ENCODE data around the gene KCNK3.
"Not testable (repeated sequence)": the region's sequence is repeated elsewhere in the genome, so short reads cannot be mapped to it uniquely, and the experiment has no call there.

Gene KCNK3

DNA sequence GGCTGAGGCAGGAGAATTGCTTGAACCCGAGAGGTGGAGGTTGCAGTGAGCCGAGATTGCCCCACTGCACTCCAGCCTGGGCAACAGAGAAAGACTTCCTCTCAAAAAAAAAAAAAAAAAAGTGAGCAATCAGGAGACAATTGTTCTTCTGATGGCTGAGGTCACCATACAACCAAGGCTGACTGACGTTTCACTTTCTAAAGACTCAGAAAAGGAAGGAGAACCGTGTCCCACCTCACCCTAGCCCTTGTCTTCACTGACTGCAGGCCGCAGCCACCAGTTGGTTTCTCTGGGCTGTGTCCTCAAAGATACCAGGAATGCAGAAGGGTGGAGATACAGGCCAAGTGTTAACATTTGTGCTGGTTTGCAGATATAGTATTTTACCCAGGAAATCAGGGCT, 63.8 kb downstream of the KCNK3 start:
- no peak for DNase-seq (ENCODE audit: low read depth)

DNA sequence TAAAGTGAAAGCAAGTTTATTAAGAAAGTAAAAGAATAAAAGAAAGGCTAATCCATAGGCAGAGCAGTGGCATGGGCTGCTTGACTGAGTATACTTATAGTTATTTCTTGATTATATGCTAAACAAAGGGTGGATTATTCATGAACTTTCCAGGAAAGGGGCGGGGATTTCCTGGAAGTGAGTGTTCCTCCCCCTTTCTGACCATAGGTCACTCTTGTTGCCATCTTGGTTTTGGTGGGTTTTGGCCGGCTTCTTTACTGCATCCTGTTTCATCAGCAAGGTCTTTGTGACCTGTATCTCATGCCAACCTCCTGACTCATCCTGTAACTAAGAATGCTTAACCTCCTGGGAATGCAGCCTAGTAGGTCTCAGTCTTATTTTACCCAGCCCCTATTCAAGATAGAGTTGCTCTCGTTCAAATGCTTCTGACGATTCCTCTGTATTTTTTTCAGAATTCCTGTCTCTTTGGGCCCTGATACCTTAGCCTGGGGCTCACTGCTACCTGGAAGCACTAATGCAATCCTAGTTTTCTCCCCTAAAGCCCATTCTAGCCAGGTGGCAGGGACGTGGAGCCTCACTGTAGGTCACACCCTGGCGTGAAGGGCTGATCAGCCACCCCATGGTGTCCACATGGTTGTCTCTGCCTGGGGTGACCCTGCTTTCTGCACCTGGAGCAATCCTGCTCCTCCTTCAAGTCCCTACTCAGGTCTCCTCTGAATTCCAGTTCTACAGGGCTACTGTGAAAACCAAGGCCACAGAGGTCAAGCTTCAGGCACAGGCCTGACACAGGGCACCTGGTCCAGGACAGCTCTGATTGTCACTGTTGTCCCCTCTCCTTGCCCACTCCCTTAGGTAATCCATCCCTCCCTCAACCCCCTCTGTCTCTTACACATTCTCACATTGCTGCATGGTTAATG, 65.6 kb downstream of the KCNK3 start:
- DNase-seq (ENCODE audit: low read depth), result no peak

DNA sequence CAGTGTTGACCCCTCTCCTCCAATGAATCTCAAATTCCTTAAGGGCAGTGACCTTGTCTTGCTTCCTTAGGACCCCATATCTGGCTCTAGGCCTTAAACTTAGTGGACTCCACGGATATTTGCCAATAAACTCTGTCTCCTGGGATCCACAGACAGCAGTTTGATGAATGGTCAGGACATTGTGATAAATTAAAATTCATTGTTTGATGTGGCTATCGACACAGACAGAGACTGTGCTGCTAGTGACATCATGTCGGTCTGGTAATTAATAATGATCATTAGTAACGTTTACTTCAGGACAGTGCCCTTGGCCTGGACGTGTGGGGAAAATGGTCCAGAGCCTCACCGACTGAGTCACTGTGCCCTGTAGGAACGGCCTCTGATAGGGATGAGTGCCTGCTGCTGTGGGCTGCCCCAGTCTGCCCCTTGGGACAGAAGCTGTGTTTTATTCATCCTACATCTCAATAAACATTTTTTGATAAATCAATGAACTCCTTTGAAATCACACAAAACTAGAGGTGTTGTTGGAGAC, 66.3 kb downstream of the KCNK3 start:
- DNase-seq (ENCODE audit: low read depth), result no peak

DNA sequence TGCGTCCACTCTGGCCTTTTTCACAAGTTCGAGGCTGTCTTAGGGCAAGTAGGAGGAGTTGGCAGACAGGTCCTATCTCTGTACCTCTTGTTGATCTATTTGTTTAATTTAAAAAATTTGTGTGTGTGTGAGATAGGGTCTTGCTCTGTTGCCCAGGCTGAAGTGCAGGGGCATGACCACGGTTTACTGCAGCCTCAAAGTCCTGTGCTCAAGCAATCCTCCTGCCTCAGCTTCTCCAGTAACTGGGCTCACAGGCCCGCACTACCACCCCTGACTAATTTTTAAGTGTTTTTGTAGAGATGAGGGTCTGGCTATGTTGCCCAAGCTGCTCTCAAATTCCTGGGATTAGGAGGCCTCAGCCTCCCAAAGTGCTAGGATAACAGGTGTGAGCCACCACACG, 67.3 kb downstream of the KCNK3 start:
- DNase-seq (ENCODE audit: low read depth), result no peak

DNA sequence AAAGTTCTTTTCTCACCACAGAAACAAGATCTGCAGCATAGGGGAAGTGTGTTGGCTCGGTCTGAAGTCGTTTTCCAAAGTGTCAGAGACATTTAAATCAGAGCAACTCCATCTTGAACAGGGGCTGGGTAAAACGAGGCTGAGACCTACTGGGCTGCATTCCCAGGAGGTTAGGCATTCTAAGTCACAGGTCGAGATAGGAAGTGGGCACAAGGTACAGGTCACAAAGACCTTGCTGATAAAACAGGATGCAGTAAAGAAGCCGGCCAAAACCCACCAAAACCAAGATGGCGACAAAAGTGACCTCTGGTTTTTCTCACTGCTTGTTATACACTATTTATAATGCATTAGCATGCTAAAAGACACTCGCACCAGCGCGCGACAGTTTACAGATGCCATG, 68.5 kb downstream of the KCNK3 start:
- DNase-seq (ENCODE audit: low read depth), result not testable (repeated sequence)

DNA sequence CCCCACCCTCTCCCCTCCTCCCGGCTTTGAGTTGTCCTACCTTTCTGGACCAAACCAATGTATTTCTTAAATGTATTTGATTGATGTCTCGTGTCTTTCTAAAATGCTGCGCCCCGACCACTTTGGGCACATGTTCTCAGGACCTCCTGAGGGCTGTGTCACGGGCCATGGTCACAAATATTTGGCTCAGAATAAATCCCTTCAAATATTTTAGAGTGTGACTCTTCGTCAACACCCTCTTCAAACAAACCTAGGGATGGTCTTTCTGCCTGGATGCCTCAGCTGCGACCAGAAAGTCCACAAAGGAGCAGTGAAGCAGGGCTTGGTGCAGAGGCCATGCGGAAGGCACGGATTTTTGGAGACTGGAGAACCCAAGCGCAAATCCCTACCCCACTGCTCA, 70.5 kb downstream of the KCNK3 start:
- DNase-seq (ENCODE audit: low read depth), result no peak

DNA sequence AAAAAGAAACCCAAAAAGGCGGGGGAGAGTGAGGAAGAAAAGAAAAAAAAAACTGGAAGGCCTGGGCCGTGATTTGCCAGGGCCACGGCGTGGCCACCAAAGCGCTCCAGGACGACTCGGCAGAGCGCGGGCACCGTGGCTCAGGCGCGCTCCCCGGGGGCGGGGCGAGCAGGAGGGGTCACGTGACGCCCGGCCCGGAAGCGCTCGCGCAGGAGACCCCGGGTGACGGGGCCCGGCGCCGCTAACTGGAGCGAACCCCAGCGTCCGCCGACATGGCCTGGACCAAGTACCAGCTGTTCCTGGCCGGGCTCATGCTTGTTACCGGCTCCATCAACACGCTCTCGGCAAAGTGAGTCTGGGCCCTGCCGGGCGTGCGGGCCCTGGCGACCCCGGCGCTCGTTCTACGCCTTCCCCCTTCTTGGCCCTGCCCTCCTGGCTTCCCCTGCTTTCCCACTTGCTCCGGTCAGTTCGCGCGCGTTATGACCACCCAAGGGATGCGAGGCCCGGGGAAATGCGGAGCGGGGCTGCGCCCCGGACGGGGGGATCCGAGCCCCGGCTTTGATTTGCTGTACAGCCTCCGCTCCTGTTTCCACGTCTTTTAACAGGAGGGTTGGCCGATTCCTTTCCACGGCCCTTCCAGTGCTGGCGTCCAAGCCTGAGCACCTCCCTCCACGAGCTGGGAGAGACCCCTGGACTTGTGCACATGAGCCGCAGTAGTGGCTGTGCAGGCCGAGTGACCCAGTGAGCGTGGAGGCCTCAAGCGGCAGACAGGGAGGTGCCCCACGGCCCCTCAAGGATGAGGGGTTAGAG, 71.8 kb downstream of the KCNK3 start, which contains the start of gene SLC35F6:
SLC35F6 (plus strand) TSS at position 207 of the 810 bp plus-strand sequence; CDS start at position 273, 66 bp downstream.
- peak; percentile 76 for DNase-seq (ENCODE audit: low read depth)

DNA sequence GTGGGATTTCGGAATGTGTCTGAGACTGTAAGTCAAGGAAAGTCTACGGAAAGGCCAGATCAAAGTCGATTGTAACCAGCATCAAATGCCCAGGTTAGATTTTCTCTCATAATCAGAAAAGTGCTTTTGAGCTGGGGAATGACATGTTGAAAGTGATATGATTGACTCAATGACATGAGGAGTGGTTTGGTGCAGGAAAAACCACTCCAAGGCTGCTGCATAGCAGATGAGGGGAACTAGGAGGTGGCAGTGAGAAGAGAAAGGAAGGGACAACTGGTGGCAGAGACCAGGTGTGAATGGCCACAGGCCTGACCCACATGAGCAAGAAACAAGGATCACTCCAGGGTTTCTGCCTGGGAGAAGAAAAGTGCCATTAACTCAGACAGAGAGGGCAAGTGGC, 72.4 kb downstream of the KCNK3 start:
- no peak for DNase-seq (ENCODE audit: low read depth)

DNA sequence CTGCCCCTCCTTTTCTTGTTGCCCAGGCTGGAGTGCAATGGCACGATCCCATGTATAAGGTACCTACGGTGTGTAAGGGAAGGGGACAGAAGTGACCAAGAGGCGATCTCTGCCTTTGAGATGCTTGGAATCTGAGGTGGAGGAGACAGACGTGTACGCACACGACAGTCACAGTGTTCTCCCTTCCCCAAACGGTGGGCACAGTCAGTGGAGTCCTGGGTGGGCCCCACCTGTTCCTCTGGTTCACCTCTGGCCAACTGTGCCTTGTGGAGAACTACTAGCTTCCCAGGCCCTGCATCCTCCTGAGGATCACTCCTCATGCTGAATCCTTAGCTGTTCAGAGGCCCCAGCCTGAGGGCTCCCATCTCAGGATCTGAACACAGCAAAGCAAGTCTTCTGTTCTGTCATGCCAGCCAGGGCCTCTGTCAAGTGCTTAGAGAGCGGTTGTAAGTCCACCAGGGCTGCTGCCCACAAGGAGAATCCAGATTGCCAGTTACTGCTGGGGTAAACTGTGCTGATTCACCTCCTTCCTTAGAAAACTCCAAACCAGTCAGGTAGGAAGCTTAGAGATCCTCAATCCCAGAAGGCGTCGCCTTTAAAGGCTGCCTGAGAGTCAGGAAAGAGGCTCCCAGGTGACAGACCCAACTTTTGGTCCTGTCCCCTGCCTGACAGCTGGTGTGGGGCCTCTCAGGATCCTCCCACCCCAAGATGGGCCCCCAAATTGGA, 73.1 kb downstream of the KCNK3 start:
- DNase-seq (ENCODE audit: low read depth), result no peak

DNA sequence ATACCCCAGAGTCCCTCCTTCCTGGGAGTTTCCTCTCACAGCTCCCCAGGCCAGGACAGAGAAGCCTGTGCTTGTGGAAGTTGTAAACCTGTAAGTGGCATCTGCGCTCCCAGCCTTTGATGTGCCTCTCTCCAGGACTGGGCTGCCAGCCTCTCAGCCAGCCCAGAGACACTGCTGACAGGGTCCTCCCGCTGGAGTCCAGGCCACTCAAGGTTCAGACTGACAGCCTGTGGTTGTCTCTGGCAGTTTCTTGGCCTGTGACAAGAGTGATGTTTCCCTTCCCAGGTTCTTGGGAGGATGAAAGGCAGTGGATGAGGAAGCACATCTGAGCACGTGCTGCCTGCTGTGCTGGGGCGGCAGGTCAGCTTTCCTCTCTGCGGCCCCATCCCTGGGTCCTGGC, 74.6 kb downstream of the KCNK3 start:
- DNase-seq (ENCODE audit: low read depth), result no peak

DNA sequence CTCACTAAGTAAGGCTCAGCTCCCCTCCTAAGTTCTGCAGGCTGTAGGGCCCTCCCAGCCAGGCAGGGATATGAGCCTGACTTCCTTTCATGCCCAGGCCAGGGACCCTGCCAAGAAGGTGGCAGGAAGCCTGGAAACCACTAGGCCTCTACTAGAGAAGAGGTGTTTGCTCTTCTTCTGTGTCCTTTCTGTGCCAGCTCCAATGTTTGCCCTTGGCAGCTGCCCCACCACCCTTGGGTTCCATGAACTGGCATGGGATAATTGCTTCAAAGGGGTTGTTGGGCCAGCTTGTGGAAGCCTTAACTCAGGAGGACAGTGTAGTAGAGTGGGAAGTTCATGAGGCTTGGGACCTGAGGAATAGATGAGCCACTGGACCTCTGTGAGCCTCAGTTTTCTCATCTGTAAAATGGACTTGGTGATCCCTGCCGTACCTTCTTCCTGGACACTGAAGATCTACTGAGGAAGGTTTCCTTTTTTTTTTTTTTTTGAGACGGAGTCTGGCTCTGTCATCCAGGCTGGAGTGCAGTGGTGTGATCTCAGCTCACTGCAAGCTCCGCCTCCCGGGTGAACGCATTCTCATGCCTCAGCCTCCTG, 75.5 kb downstream of the KCNK3 start:
- no peak for DNase-seq (ENCODE audit: low read depth)

DNA sequence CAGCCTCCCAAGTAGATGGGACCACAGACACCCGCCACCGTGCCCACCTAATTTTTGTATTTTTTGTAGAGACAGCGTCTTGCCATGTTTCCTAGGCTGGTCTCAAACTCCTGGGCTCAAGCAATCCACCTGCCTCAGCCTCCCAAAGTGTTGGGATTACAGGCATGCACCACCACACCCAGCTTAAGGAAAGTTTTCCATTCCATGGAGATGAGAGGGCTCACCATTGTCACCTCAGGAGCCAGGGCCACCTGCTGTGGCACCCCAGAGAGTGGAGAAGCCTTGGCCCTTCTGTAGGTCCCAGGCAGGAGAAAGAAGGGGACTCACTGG, 76.2 kb downstream of the KCNK3 start:
- DNase-seq (ENCODE audit: low read depth), result no peak

DNA sequence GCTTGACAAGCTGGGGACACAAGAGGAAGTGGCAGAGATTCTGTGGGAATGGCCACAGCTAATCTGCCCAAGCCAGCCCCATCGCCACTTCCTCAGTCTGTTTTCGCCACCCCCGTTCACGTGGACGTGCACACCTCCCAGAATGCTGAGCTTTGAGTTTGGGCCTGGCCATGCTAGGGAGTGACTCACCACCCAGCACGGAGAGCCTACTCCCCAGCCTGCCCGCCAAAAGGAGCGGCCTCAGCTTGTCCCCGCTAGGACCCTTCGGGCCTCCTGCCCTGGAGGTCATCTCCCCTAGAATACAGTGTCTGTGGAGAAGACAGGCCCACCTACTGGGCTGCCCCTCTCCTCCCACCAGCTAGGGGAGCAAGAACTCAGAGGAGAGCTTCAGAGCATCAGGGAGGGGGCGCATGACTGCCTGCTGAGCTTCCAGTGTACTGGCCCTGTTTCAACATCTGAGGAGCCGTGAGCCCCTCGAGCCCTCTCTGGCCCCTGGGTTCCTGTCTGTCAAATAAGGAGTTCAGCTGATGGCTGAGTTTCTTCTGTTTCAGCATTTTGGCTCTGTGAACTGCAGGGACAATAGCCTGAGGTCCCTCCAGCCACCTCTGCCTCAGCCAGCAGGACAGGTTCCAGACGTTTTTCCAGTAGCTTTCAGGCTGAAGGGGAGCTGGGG, 76.7 kb downstream of the KCNK3 start:
- DNase-seq (ENCODE audit: low read depth), result no peak

DNA sequence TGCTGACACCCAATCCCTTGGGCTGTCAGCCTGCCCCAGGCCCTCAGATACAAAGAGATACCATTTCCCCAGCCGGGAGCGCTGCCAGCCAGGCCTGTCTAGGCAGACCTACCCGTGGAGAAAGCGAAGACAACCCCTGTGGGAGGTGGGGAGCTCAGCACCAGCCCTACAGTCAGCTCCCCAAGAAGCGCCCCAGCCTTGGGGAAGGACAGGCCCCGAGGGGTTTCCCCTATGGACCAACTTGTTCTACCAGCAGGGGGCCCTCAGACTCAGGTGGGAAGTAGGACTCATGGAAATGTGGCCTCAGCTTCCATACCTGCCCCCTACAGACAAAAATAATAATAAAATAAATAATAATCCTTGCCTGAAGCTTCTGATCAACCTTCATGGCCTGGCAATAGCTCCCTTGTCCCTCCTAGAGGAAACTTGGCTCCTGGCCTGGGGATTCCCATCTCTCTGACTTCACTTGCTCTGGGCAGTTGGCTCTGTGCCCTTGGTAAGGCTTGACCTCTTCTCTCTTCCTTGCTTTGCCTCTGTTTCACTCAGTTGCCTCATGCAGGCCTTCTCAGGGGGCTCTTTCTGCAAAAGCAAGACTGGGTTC, 78.6 kb downstream of the KCNK3 start:
- no peak for DNase-seq (ENCODE audit: low read depth)

DNA sequence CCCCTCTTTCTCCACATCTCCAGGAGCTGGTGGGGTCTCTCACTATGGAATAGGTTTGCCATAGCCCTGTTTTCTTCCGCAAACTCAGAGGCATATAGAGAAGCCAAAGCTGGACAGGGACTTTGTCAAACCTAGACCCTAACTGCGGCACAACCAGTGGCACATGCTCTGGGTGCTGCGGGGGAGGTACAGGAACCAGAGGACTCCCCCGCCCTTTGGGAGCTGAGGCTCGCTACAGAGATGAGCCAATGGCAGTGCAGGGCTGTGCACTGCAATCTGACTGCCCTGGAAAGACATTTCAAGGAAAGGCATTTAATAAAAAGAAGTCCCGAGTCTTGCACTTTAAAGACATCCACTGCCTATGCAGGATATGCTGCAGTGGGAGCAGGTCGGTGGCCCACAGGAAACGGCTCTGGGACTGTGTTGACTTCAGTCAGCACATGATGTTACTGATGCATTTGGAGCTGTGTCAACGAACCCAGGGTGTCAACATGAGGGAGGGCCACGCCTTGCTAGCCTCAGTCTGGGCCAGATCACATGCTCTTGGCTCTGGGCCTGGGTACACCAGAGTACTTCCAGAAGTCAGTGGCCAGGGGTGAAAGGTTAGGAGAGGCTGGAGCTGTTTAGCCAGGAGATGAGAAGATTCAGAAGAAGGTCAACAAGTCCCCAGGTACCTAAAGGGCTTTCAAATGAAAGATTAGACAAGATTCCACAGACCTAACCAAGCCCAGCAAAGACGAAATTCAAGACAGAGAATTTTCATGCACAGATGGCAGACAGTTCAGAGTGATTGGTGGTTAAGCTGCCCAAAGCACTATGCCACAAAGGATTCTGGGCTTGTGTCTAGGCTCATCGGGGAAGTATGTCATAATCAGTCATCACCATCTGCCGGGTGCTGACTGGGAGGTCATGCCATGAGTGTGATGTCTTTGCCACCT, 79.8 kb downstream of the KCNK3 start:
- DNase-seq (ENCODE audit: low read depth), result no peak

DNA sequence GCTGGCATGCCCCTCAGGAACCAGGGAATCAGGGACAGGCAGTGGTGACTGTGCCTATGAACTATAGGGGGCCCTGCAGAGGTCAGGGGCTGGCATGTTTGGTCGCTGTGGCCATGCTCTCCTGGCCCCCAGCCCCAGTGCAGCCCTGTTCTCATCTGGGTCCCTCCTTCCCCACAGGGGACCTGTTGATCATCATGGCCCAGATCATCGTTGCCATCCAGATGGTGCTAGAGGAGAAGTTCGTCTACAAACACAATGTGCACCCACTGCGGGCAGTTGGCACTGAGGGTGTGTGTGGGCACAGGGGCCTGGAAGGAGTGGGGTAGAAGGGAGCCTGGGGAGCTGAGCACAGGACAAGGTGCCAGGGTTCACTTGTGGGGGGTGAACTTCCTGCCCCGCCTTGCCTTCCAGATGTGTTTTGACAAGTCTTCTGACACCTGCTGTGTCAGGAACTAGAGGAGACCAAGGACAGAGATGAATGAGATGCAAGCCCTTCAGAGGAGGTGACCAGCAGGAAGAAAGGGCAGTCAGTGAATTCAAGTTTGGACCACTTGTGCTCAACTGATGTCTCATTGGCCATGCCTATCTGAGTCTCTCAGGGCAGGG, 83.8 kb downstream of the KCNK3 start:
- DNase-seq (ENCODE audit: low read depth), result no peak

DNA sequence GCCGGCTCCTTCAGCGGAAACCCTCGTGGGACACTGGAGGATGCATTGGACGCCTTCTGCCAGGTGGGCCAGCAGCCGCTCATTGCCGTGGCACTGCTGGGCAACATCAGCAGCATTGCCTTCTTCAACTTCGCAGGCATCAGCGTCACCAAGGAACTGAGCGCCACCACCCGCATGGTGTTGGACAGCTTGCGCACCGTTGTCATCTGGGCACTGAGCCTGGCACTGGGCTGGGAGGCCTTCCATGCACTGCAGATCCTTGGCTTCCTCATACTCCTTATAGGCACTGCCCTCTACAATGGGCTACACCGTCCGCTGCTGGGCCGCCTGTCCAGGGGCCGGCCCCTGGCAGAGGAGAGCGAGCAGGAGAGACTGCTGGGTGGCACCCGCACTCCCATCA, 85.6 kb downstream of the KCNK3 start:
- no peak for DNase-seq (ENCODE audit: low read depth)

DNA sequence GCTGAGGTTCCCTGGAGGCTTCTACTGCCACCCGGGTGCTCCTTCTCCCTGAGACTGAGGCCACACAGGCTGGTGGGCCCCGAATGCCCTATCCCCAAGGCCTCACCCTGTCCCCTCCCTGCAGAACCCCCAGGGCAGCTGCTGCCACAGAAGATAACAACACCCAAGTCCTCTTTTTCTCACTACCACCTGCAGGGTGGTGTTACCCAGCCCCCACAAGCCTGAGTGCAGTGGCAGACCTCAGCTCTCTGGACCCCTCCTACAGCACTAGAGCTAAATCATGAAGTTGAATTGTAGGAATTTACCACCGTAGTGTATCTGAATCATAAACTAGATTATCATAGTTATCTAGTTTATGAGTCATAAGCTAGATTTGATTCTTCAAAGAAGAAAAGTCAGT, 86.0 kb downstream of the KCNK3 start:
- DNase-seq (ENCODE audit: low read depth), result no peak

DNA sequence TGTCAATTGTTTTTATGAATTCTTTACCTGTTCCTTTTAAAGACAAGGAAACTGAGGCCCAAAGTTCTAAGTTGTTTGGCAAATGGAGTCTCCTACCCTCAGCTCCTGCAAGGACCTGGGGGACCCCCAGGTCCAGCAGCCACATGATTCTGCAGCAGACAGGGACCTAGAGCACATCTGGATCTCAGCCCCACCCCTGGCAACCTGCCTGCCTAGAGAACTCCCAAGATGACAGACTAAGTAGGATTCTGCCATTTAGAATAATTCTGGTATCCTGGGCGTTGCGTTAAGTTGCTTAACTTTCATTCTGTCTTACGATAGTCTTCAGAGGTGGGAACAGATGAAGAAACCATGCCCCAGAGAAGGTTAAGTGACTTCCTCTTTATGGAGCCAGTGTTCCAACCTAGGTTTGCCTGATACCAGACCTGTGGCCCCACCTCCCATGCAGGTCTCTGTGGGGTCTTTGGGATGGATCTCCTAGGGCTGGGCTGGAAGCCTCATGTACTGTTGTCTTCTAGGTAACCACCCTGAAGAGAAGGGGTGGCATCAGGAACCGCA, 87.8 kb downstream of the KCNK3 start:
- no peak for DNase-seq (ENCODE audit: low read depth)

All from T follicular helper cell (primary cell).